KOPT-K1 (cell line): ENCODE measurements around the gene SLC22A4.

ENCODE experiments used
- H3K27ac ChIP-seq: fragments of 200-600 bp; sonication (generic); 2 replicates; pipeline ENCODE4 v1.5.1; 2016; ENCODE audit warnings: antibody characterized with exemption, mild to moderate bottlenecking, low read depth, low read length; ENCODE audit not compliant: poor library complexity, severe bottlenecking
- H3K36me3 ChIP-seq: fragments of 200-600 bp; sonication (generic); 2 replicates; pipeline ENCODE4 v1.5.1; 2017; ENCODE audit warnings: antibody characterized with exemption, mild to moderate bottlenecking, low read length, moderate library complexity; ENCODE audit not compliant: insufficient read depth
- H3K9me3 ChIP-seq: fragments of 200-600 bp; sonication (generic); 2 replicates; pipeline ENCODE4 v1.5.1; 2017; ENCODE audit warnings: antibody characterized with exemption, low read length, mild to moderate bottlenecking; ENCODE audit not compliant: insufficient read depth, poor library complexity, severe bottlenecking

Gene SLC22A4

GRCh38 chr5:132298298-132299212 lies 4.4 kb downstream of the SLC22A4 start:
- no peaks in the 10 kb centered on the region for H3K36me3 ChIP-seq
- H3K9me3 ChIP-seq, result no peaks in the 10 kb centered on the region
- H3K27ac ChIP-seq, result no peak overlapping the region

GRCh38 chr5:132299917-132300316 lies 5.7 kb downstream of the SLC22A4 start:
- H3K9me3 ChIP-seq, result no peaks in the 10 kb centered on the region
- no peak overlapping the region for H3K27ac ChIP-seq
- no peaks in the 10 kb centered on the region for H3K36me3 ChIP-seq

- H3K9me3 ChIP-seq, result no peaks in the 10 kb centered on the region
- no peak overlapping the region for H3K27ac ChIP-seq
- no peaks in the 10 kb centered on the region for H3K36me3 ChIP-seq
Observed at GRCh38 chr5:132300577-132301343, 6.6 kb downstream of the SLC22A4 start.

- Histone ChIP-seq H3K9me3 (no peaks in the 10 kb centered on the region), H3K36me3 (no peaks in the 10 kb centered on the region), H3K27ac (no peak overlapping the region)
Observed at GRCh38 chr5:132301344-132302271, 7.4 kb downstream of the SLC22A4 start.

GRCh38 chr5:132302413-132302812 lies 8.2 kb downstream of the SLC22A4 start:
- H3K9me3 ChIP-seq, result no peaks in the 10 kb centered on the region
- no peak overlapping the region for H3K27ac ChIP-seq
- H3K36me3 ChIP-seq, result no peaks in the 10 kb centered on the region

DNA sequence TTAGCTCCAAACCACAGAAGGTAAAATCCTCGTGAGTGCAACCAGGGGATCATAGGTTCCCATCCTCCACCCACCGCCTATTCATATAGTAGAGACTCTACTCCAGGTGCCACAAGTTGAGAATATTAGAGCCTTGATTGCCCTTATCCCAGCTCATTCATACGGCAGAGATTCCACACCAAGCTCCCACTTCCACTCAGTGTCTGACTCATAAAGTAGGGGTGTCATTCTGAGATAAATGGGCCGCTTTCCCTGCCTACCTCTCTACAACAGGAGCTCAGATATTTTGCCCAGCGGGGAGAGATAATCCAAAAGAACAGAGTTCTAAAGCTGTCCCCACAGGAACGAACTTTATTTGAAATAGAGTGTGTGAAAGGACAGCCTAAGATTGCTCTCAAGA lies 9.4 kb downstream of the SLC22A4 start:
- Histone ChIP-seq H3K9me3 (no peaks in the 10 kb centered on the region), H3K36me3 (no peaks in the 10 kb centered on the region), H3K27ac (no peak overlapping the region)

GRCh38 chr5:132305420-132305819 lies 11.2 kb downstream of the SLC22A4 start:
- Histone ChIP-seq H3K27ac (no peak overlapping the region), H3K9me3 (no peaks in the 10 kb centered on the region), H3K36me3 (no peaks in the 10 kb centered on the region)

DNA sequence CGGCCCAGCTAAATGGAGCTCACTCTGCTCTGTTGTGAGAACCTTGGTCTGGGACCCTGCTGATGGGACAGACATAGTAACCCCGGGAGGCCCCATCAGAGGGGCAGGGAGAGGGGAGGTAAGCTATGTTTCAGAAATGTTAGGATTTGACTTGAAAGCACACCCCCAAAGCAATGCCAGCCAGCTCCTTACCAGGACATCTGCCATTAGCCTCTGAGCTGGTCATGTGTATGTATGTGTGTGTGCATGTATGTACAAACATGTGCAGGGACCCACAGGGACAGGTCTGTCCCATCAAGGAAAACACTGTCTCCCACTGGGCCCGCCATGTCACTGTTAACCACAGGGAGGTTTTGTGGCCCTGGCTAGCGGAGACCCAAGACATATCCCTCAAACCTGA lies 14.5 kb downstream of the SLC22A4 start:
- no peaks in the 10 kb centered on the region for H3K36me3 ChIP-seq
- H3K27ac ChIP-seq, result no peak overlapping the region
- no peaks in the 10 kb centered on the region for H3K9me3 ChIP-seq

DNA sequence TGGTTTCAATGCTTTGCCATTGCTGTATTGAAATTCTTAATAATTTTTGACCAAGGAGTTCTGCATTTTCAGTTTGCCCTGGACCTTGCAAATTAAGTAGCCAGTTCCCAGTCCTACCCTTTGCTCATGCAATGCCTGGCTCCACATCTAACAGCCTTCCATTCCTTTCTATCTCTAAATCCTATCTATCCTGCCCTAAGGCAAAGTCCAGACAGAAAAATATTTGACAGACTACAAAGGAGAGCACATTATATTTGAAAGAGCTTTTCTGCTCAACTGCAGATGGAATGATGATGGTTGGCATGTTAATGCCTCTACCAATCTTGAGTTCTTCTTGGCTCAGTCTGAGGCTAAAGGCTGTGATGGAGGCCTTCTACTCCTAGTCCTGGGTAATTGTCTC lies 15.5 kb downstream of the SLC22A4 start:
- Histone ChIP-seq H3K36me3 (no peaks in the 10 kb centered on the region), H3K27ac (no peak overlapping the region), H3K9me3 (no peaks in the 10 kb centered on the region)

DNA sequence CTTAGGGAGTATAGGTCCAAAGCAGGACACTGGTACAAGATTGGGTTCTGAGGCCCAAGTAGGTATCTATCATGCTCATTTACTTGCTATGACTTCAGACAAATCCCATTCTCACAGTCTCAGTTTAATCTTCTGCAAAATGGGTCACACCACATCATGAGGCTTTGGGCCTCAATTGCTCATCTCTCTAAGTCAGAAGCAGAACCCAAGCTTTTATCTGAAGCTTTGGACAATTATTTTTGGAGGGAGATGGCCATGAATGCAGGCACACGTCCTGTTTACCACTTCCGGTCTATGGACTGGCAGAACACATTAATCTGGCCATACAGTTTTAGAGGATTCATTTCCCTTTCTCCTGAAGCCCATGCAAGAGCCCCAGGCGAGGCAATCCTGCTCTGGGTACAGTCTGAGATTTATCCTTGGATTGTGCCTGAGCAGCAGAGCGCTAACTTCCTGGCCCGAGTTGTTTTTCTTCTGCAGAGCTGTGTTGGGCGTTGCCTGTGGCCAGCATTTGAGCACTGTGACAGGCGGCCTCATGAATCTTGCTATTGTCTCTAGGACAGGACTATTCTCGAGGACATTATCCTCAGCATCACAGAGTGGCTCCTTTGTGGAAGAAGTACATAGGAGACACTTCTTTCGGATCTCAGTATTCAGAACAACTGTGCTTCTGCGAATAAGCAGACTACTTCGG lies 16.1 kb downstream of the SLC22A4 start:
- no peak overlapping the region for H3K27ac ChIP-seq
- H3K9me3 ChIP-seq, result no peaks in the 10 kb centered on the region
- no peaks in the 10 kb centered on the region for H3K36me3 ChIP-seq

- Histone ChIP-seq H3K9me3 (no peaks in the 10 kb centered on the region), H3K36me3 (no peaks in the 10 kb centered on the region), H3K27ac (no peak overlapping the region)
Observed at GRCh38 chr5:132313366-132313765, 19.2 kb downstream of the SLC22A4 start.

DNA sequence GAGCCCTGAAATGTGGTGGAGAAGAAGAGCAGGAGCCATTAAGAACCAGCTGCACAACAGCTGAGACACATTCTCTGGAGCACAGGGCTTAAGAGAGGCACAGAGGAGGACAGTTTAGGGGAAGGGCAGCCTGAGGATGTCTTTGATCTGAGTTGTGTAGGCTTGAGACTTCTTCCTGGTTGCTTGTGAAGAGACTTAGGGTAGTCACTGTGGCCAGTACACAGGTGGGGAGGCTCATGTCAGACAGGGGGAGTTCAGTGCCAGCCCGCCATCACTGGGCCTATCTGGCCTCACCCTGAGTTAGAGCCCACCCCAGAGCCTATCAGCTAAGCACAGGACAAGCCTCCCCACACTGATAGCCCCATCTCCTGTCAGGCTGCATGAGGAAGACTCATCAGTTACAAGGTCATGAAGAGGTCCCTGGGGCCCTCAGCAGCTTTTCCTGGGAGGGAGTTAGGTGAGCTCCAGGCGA lies 19.8 kb downstream of the SLC22A4 start:
- Histone ChIP-seq H3K9me3 (no peaks in the 10 kb centered on the region), H3K36me3 (no peaks in the 10 kb centered on the region), H3K27ac (no peak overlapping the region)

GRCh38 chr5:132315529-132316067 lies 21.4 kb downstream of the SLC22A4 start:
- Histone ChIP-seq H3K36me3 (no peaks in the 10 kb centered on the region), H3K27ac (no peak overlapping the region), H3K9me3 (no peaks in the 10 kb centered on the region)

DNA sequence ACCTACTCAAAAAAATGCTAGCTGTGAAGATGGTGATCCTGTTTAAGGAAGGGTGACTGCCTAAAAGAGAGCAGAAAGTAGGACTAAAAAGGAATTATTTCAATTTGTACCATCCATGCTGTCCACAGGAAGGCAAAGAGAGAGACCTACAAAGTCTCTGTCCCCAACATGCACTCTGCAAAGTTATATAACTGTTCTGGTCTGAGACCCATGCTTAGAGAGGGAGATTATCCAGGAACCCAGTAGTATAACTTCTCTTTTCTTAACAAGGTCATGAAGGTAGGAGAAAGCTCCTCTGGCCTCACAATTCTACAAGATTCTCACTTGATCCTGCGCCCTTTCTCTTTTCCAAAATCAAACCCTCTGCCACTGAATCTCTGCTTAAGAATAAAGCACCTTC lies 25.8 kb downstream of the SLC22A4 start:
- Histone ChIP-seq H3K36me3 (no peaks in the 10 kb centered on the region), H3K27ac (no peak overlapping the region), H3K9me3 (no peaks in the 10 kb centered on the region)
